ENCODE results near the gene OR2H1.
"Not testable (repeated sequence)": the region's sequence is repeated elsewhere in the genome, so short reads cannot be mapped to it uniquely, and the experiment has no call there.

OR2H1 gene

GRCh38 chr6:29456971-29457370 lies at the start of gene OR2H1, which contains the start of gene OR11A1:
Gene OR2H1 (plus strand): TSS chr6:29457155. CDS start chr6:29461770, 4,615 bp downstream.
Gene OR11A1 (minus strand): TSS chr6:29457071. CDS start chr6:29427641, 29,430 bp downstream.
- no peak for DNase-seq (ENCODE audit: low read depth in 2 of 2)

DNA sequence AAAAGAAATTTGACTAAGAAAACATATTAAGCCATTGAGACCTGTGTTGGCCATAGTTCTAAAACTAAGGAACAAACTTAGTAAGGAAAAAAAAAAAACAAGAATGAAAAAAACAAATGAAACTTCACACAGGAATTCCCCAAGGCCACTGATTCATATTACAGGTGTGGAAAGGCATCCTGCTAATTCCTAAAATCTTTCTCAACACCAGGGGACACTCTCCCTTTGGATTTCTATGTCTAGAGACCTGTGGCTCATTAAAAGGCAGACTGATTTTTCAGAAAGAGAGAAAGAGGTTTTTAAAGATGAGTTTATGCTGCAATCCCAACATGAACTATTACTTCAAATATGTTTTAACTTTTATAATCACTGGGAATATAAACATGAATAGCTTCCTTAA lies 42.4 kb upstream of the OR2H1 start, which contains the start of gene OR12D1:
TSS of gene OR12D1 (plus strand) at position 341 of the 400 bp plus-strand sequence.
- DNase-seq (ENCODE audit: low read depth in 2 of 2) = no peak

DNA sequence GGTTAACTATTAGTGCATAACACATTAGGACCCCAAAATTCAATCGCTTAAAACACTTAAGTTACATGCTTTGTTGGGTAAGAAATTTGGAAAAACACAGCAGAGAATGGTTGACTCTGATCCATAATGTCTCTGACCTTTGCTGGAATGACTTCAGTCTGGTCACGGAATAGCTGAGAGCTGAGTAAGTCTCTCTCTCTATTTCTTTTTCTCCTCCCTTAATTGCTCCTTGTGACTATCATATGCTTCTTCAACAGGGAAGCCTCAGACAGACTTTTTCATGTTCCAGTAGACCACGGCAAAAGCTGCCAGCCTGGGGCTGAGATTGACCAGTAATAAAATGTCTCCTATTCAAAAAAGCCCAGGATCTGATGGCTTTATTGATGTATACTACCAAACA lies 37.4 kb upstream of the OR2H1 start:
- DNase-seq (ENCODE audit: low read depth in 2 of 2) = no peak

GRCh38 chr6:29424168-29424567 lies 32.8 kb upstream of the OR2H1 start:
- DNase-seq (ENCODE audit: low read depth in 2 of 2) = no peak

DNA sequence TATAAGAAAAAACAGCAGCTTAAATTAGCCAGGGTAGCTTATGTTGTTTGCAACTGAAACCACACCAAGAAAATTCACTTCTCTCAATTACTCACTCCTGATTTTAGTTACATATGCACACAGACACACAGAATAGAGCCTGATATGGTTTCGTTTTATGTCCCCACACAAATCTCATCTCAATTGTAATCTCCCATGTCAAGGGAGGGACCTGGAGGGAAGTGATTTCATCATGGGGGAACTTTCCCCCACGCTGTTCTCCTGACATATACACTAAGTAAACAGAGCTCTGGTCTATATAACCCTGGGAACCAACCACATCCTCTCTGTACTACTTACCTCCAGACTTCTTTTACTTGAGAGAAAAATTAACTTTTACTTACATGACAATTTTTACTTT lies 32.4 kb upstream of the OR2H1 start:
- no peak for DNase-seq (ENCODE audit: low read depth in 2 of 2)

DNA sequence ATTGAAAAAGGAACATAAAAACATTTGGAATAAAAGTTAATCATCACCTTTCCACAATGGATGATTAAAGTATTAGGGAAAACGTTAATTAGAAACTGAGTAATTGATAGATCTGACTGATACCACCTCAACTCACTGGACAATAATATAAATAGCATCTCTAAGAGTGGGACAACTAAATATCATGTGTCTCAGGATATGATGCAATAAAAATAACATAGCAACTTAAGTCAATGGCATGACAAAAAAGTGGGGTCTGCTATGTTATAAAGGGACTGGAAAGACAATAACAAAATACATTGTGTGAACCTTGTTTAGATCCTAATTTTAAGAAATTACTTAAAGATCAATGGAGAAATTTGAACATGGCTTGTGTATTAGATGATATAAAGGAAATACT lies 31.9 kb upstream of the OR2H1 start:
- DNase-seq (ENCODE audit: low read depth in 2 of 2) = no peak

DNA sequence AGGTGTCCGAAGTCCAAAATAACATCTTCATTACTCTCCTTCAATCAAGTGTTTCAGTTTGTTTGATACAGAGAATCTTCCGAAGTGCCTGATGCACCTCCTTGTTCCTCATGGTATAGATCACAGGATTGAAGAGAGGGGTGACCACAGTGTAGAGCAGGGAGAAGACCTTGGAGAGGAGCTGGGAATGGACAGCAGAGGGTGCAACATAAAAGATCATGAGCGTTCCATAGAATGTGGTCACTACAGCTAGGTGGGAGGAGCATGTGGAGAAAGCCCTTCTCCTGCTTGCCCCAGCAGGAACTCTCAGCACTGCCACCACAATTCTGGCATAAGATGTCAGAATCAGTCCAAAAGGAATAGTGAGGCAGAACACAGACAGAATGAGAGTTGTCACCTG lies 30.3 kb upstream of the OR2H1 start:
- DNase-seq (ENCODE audit: low read depth in 2 of 2) = no peak

DNA sequence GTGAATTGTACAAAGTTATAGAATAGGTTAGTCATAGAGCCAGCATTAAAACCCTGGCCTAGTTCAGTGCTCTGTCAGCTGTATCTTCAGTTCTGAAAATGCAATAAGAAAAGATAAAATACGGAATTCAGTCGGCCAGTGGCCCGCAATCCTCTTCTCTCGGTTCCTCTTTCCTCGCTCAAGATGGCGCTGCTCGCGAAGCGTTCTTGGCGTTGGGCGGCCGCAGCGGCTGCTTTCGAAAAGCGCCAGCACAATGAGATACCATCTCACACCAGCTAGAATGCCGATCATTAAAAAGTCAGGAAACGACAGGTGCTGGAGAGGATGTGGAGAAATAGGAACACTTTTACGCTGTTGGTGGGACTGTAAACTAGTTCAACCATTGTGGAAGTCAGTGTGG lies 20.2 kb upstream of the OR2H1 start:
- not testable (repeated sequence) for DNase-seq (ENCODE audit: low read depth in 2 of 2)

GRCh38 chr6:29439006-29439405 lies 17.9 kb upstream of the OR2H1 start, which contains the start of gene OR10C1:
Gene OR10C1 (plus strand): TSS chr6:29439306. CDS start chr6:29440016, 710 bp downstream.
- no peak for DNase-seq (ENCODE audit: low read depth in 2 of 2)

DNA sequence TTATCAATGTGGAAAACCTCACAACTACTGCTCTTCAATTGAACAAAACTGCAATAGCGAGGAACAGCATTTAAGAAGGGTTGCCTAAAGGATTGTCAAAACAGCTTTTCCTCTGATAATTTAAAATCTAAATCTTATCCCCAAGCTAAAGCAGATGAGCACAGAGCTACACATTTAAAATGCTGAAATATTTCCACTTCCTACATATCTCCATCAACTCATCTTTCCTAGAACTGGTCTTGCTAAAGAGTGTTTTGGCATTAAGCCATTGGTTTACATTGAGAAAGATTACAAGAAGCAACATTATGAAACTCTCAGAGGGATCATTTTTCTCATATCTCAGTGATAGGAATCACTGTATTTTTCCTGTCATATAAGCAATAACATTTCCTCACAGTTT lies 14.2 kb upstream of the OR2H1 start:
- DNase-seq (ENCODE audit: low read depth in 2 of 2) = no peak

GRCh38 chr6:29444031-29444430 lies 12.9 kb upstream of the OR2H1 start:
- DNase-seq (ENCODE audit: low read depth in 2 of 2) = not testable (repeated sequence)

DNA sequence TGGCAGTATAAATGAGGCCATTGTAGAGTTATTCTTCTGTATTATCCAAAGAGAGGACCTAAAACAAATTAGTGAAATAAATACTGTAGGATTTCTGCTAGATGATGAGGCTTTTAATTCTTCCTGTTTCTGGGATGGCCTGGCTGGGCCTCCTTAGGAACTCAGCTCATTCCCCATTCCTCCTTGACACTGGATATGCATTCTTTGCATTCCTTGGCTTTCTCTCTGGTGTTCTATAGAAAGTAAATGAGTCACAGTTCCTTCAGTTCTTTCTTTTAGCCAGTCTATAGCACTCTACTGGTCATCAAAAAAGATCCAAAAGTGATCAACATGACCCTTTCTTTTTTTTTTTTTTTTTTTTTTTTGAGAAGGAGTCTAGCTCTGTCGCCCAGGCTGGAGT lies 9.3 kb upstream of the OR2H1 start:
- no peak for DNase-seq (ENCODE audit: low read depth in 2 of 2)

GRCh38 chr6:29451471-29452193 lies 5.3 kb upstream of the OR2H1 start:
- no peak for DNase-seq (ENCODE audit: low read depth in 2 of 2)

DNA sequence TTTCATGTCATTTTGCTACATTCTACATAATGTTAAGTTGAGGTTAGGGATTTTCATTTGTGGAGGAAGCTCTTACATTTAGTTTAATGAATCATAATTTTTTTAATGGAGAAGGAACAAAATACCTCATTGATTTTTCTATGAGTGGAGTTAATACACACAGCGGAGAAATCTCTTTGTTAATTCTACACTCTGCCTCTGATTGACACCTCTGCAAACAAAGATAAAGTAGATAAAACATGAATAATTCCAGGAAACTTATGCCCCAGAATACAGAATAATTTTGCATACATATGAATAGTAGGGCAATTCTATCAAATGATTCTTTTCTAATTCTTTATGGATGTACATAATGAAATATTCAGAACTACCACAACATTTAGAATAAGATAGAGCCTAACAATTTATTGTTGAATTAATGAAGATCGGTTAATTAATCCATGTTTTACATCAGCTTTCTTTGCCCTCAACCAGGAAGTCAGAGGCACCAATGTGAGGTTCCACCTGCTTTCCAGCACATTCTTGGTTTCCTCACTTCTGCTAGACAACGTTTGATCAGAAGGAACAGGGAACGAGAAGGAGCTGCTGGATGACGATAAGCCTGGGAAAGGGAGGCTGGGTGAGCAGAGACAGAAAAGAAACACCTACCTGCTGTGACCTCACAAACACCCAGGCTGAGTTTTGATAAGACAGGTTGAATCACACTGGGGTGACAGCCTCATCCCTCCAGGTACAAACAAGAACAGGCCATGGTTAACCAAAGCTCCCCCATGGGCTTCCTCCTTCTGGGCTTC lies 4.3 kb downstream of the OR2H1 start:
- DNase-seq (ENCODE audit: low read depth in 2 of 2) = no peak

DNA sequence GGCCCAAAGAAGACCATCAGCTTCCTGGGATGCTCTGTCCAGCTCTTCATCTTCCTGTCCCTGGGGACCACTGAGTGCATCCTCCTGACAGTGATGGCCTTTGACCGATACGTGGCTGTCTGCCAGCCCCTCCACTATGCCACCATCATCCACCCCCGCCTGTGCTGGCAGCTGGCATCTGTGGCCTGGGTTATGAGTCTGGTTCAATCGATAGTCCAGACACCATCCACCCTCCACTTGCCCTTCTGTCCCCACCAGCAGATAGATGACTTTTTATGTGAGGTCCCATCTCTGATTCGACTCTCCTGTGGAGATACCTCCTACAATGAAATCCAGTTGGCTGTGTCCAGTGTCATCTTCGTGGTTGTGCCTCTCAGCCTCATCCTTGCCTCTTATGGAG lies 5.1 kb downstream of the OR2H1 start:
- no peak for DNase-seq (ENCODE audit: low read depth in 2 of 2)

- no peak for DNase-seq (ENCODE audit: low read depth in 2 of 2)
These were observed 8.3 kb downstream of the OR2H1 start for GRCh38 chr6:29465279-29465678.

DNA sequence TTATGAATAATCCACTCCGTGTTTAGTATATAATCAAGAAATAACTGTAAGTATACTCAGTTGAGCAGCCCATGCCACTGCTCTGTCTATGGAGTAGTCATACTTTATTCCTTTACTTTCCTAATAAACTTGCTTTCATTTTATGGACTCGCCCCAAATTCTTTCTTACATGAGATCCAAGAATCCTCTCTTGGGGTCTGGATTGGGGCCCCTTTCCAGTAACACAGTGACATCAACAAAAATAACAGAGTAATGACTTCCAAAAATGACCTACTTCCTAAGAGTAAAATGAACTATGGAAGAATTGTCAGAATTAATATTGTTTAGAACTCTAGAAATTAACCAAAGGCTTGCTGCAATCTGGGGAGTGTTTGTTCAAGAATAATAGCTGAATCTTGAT lies 8.8 kb downstream of the OR2H1 start:
- no peak for DNase-seq (ENCODE audit: low read depth in 2 of 2)

DNA sequence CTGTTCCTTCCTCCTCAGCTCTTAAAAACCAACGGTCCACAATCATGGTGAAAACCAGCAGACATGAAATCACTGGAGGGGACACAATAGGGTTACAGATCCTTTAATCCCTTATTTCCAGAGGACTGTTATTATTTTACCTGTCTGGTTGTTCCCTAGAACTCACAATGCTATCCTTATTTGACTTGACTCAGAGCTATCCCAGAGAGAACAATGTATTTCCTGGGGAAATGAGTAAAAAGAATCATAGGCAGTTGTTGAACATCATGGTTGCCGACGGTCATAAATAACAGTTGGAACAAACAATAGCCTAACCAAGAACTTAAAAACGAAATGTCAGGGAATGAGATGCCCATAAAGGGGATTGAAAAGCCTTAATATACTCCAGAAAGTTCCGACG lies 9.3 kb downstream of the OR2H1 start:
- no peak for DNase-seq (ENCODE audit: low read depth in 2 of 2)

GRCh38 chr6:29474996-29475395 lies 18.0 kb downstream of the OR2H1 start:
- DNase-seq (ENCODE audit: low read depth in 2 of 2) = no peak

DNA sequence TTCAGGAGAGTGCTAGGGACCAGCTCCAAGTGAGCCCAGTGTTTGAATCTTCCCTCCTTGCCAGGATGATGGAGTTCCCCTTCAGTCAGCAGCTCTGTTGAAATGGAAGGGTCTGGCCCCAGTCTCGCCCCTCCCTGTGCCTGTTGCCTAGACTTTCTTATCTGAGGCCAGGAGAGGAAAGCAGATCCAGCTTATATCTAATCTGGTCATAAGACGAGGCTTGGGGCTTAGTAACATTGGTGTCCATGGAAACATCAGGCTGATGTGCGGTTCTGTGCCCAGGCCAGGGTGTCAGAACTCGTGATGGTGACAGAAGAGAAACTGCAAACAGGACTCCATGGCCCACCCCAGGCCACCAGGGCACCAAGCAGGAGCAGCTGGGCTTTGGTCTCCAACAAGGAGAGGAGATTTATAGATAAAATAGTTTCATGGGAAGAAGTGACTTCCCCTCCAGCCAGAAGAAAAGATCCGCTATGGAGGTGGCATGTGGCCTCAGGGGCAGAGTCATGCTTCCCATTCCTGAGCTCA lies 21.0 kb downstream of the OR2H1 start:
- no peak for DNase-seq (ENCODE audit: low read depth in 2 of 2)

GRCh38 chr6:29478740-29479139 lies 21.8 kb downstream of the OR2H1 start:
- no peak for DNase-seq (ENCODE audit: low read depth in 2 of 2)

- DNase-seq (ENCODE audit: low read depth in 2 of 2) = no peak
These were observed 22.6 kb downstream of the OR2H1 start for GRCh38 chr6:29479560-29479959.

- DNase-seq (ENCODE audit: low read depth in 2 of 2) = no peak
These were observed 26.2 kb downstream of the OR2H1 start for GRCh38 chr6:29483186-29483585.
